Astrocyte of the cerebellum (primary cell): Measurements from ENCODE around the gene PRR35.

ENCODE experiments used
- DNase-seq: peaks from one replicate; pipeline ENCODE4 v3.0.0-alpha.2; 2011; ENCODE audit warnings: low read depth
- H3K4me3 ChIP-seq: 2 replicates; pipeline ENCODE4 v1.5.1; 2011; ENCODE audit warnings: mild to moderate bottlenecking, low read depth, low read length, moderate library complexity
- CTCF ChIP-seq: IDR thresholded peaks from 2 replicates; pipeline ENCODE4 v1.5.1; 2012; ENCODE audit warnings: low read length, low read depth, moderate library complexity, mild to moderate bottlenecking; ENCODE audit errors: missing control alignments
- in situ Hi-C: cut with HindIII; loops from 2 replicates; pipeline ENCODE4 v1.10.0; 2017; ENCODE audit warnings: low sequenced_read_pairs

Gene PRR35

GRCh38 chr16:537415-538335, 22.5 kb upstream of the PRR35 start:
- no peak overlapping the region for H3K4me3 ChIP-seq
- TF ChIP-seq CTCF: peak; percentile 19
- in situ Hi-C loops: no loop called here
- no peak for DNase-seq

- in situ Hi-C loops: no loop called here
- no peak overlapping the region for H3K4me3 ChIP-seq
- no peak for TF ChIP-seq CTCF
- DNase-seq: no peak
Observed at GRCh38 chr16:539901-540530, 20.2 kb upstream of the PRR35 start.

- no peak for TF ChIP-seq CTCF
- no peak for DNase-seq
- no peak overlapping the region for H3K4me3 ChIP-seq
- in situ Hi-C loops: no loop called here
Observed at GRCh38 chr16:540645-541340, 19.4 kb upstream of the PRR35 start.

GRCh38 chr16:543301-544164, 16.7 kb upstream of the PRR35 start:
- no peak overlapping the region for H3K4me3 ChIP-seq
- TF ChIP-seq CTCF: no peak
- no peak for DNase-seq
- in situ Hi-C loops: no loop called here

- in situ Hi-C loops: no loop called here
- DNase-seq: no peak
- no peak for TF ChIP-seq CTCF
- no peak overlapping the region for H3K4me3 ChIP-seq
Observed at GRCh38 chr16:544517-544916, 15.7 kb upstream of the PRR35 start.
